Neuron (in vitro differentiated cells): ENCODE data around the gene TRMU.

Source experiments
- H2AFZ ChIP-seq: one replicate; pipeline ENCODE4 v1.6.1; 2013; ENCODE audit warnings: low read depth, mild to moderate bottlenecking, inconsistent platforms, low read length, moderate library complexity
- H3K27me3 ChIP-seq: one replicate; pipeline ENCODE4 v1.6.1; 2013; ENCODE audit warnings: low read length; ENCODE audit not compliant: insufficient read depth
- H3K36me3 ChIP-seq: one replicate; pipeline ENCODE4 v1.6.1; 2013; ENCODE audit warnings: low read length; ENCODE audit not compliant: insufficient read depth
- H3K4me1 ChIP-seq: one replicate; pipeline ENCODE4 v1.6.1; 2013; ENCODE audit warnings: low read length; ENCODE audit not compliant: insufficient read depth
- H3K4me3 ChIP-seq: 2 replicates; pipeline ENCODE4 v1.5.1; 2013; ENCODE audit warnings: mild to moderate bottlenecking, low read length, moderate library complexity
- H3K9me3 ChIP-seq: one replicate; pipeline ENCODE4 v1.6.1; 2013; ENCODE audit warnings: low read length

TRMU gene

DNA sequence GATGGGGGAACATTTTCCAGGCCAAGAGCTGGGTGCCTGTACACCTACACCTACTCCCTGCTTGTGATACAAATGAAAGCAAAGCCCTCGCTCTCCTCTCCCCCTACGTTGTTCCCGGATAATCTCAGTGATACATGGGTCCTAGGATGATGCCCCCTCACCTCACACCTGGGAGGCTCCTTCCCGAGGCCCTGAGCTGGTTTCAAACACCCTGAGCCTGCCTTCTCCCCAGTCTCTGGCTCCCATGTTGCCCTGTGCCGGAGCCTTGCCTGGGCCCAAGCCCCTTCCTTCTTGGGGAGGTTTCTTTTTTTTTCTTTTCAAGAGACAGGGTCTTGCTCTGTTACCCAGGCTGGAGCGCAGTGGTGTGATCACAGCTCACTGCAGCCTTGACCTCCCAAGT lies 23.3 kb downstream of the TRMU start:
- H2AFZ ChIP-seq, result no peak overlapping the region
- H3K9me3 ChIP-seq, result peaks cover 8% of the 10 kb centered on the region
- H3K27me3 ChIP-seq, result no peaks in the 10 kb centered on the region
- H3K4me3 ChIP-seq, result no peak overlapping the region
- H3K36me3 ChIP-seq, result peaks cover 39% of the 10 kb centered on the region
- no peaks in the 10 kb centered on the region for H3K4me1 ChIP-seq

DNA sequence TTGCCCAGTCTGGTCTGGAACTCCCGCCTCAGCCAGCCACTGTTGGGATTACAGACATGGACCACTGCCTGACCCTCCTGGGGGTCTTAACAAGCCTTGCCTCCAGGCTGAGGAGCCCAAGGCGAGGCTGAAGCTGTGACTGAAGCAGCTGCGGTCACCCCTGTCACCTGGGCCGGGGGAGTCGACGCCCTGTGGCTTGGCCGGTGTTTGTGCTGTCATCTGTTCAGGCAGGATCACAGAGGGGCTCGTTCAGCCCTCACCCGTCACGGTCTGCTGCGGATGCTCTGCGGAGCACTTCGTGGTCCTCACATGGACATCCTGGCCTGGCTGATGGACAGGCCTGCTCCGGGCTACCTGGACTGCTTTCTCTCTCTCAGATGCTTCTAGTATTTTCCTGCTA lies 23.8 kb downstream of the TRMU start:
- Histone ChIP-seq H3K36me3 (peaks cover 34% of the 10 kb centered on the region), H2AFZ (no peak overlapping the region), H3K27me3 (no peaks in the 10 kb centered on the region), H3K4me3 (no peak overlapping the region), H3K4me1 (no peaks in the 10 kb centered on the region), H3K9me3 (peaks cover 8% of the 10 kb centered on the region)

DNA sequence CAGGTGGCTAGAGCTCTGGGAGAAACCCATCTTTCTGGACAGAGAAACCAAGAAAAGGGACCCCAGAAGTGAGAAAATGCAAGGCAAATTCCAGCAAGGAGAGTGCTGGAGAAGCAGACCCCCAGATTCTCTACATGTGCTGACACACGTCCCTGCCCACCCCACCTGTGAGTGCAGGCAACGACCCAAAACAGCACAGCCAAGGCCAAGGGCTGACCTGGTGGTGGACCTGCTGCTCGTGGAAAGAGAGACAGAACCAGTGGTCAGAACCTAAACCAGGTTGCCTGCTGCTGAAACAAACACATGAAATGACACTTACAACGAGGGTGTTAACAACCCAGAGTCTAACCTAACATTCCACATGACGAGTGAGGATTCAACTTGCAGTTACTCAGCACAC lies 24.6 kb downstream of the TRMU start:
- Histone ChIP-seq H3K36me3 (peaks cover 28% of the 10 kb centered on the region), H3K4me1 (no peaks in the 10 kb centered on the region), H3K9me3 (peaks cover 8% of the 10 kb centered on the region), H3K4me3 (no peak overlapping the region), H2AFZ (no peak overlapping the region), H3K27me3 (no peaks in the 10 kb centered on the region)

DNA sequence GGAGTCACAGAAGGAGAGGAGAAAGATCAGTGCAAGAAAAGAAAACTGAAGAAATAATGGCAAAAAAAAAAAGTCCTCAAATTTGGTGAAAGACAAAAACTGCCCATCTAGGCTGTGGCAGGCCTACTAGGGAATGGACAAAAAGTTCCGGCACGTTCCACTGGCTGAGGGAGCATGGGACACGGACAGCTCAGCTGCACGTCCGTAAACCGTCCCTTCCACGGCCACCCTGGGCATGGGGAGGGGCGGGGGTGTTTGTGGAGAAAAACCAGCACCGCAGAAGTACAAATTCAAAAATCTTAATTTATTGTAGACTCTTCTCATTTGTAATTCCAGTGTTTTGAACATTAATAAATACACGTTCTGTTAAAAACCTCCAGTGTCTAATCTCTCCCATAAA lies 25.4 kb downstream of the TRMU start:
- H3K27me3 ChIP-seq, result no peaks in the 10 kb centered on the region
- no peaks in the 10 kb centered on the region for H3K4me1 ChIP-seq
- H3K4me3 ChIP-seq, result no peak overlapping the region
- no peak overlapping the region for H2AFZ ChIP-seq
- H3K36me3 ChIP-seq, result peaks cover 29% of the 10 kb centered on the region
- H3K9me3 ChIP-seq, result peaks cover 8% of the 10 kb centered on the region

DNA sequence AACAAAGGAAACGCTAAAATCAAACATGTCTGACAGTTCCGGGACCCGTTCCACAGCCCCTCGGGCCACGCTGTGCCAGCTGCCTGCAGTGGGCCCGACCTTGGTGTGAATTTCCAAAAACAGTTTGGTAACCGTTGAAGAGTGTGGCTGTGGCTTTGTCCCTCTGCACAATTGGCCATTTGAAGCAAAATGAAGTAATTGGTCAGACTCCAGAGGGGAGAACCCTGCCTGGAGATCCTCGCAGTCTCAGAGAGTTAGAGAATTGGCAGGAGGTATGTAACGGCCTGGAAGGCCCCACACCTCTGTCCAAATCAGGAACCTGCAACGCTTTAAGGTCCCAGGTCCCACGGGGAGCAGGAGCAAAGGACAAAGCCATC lies 26.3 kb downstream of the TRMU start:
- H3K36me3 ChIP-seq, result peaks cover 25% of the 10 kb centered on the region
- H3K4me1 ChIP-seq, result no peaks in the 10 kb centered on the region
- H3K27me3 ChIP-seq, result no peaks in the 10 kb centered on the region
- H3K9me3 ChIP-seq, result peaks cover 8% of the 10 kb centered on the region
- no peak overlapping the region for H3K4me3 ChIP-seq
- H2AFZ ChIP-seq, result no peak overlapping the region

DNA sequence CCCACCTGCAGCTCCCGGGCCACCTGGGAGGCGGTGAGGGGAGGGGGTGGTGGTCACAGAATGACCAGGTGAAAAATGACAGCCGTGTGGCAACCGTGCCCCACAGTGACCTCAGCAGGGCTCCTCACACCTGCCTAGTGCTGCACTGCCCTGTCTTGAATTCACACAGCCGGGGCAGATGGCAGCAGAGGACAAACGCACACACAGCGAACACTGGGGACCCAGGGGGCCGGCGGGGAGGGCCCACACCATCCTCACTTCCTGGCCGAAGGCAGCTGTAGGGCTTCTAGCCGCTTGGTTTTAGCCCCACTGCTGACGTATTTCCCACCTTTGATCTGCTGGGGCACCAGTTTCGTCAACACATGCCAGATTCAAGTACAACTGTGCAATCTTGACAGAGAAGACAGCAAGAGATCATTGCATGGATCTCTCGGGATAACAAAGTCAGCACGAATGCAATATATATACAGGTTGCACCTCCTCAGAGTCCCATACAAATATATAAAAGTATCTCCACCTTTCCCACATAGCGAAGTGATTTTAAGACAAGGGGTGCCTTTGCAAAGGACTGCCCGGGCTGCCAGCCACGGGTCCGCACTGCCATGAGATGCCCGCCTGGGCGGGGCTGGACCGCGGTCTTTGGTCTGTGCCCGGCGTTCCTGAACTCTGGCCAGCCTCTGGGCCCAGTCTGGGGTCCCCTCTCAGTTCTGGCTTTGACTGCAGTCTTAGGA lies 26.9 kb downstream of the TRMU start:
- Histone ChIP-seq H2AFZ (no peak overlapping the region), H3K4me1 (no peaks in the 10 kb centered on the region), H3K9me3 (peaks cover 8% of the 10 kb centered on the region), H3K4me3 (no peak overlapping the region), H3K36me3 (peaks cover 23% of the 10 kb centered on the region), H3K27me3 (no peaks in the 10 kb centered on the region)

DNA sequence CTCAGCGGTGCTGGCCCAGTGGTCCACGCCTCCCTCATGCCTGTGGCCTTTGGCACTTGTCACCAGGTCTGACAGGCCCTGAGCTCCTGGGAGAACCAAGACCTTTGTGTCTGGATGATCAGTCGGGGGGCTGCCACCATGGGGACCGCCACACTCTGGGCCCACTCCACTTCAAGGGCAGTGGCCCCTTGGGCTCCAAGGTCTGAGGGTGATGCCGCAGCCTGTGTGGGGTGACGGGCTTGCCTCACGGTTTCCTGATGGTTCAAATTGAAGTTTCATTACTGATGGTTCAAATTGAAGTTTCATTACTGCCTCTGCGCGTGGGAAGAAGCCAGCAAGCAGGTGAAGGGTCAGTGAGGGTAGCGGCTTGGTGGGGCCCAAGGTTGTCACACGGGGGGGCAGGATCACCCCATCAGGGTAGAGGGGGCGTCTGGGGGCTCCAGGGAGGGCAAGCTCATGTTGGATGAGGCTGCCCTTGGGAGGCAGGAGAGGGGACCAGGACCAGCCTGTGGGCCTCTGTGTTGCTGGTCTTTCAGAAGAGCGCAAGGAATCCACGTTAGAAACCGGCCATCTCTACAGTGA lies 27.5 kb downstream of the TRMU start:
- Histone ChIP-seq H3K4me3 (no peak overlapping the region), H2AFZ (no peak overlapping the region), H3K36me3 (peaks cover 24% of the 10 kb centered on the region), H3K9me3 (peaks cover 8% of the 10 kb centered on the region), H3K27me3 (no peaks in the 10 kb centered on the region), H3K4me1 (no peaks in the 10 kb centered on the region)

DNA sequence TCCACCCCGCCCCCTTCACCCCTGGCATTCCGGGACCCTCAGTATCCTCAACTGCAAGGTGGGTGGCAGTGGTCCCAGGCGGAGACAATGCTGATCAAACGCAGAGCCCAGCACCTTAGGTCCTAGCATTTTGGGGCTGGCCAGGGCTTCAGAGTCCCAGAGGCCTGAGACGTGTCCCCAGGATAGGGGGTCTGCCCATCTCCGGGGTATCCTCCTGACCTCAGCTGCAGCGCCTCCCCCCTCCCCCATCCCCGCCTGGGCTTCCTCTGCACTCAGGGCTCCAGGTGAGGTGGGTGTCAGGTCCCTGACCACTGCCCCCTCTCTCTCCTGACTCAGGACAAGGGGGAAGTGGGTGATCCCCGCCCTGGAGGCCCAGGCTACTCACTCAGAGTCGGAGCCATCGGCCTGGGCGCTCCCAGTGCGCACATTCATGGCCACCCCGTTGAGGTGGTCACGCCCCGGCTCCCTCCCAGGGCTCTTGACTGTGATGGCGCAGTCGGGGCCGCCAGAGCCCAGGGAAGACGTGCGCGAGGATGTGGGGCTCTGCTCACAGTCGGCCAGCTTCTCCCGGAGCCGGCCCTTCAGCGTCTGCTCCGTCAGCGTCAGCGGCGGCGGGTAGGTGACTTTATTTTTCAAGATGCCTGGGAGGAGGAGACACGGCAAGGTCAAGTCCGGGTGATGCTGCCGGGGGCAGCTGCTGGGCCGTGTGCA lies 28.3 kb downstream of the TRMU start:
- Histone ChIP-seq H3K9me3 (peaks cover 8% of the 10 kb centered on the region), H3K4me1 (no peaks in the 10 kb centered on the region), H3K36me3 (peaks cover 18% of the 10 kb centered on the region), H2AFZ (no peak overlapping the region), H3K4me3 (no peak overlapping the region), H3K27me3 (no peaks in the 10 kb centered on the region)

DNA sequence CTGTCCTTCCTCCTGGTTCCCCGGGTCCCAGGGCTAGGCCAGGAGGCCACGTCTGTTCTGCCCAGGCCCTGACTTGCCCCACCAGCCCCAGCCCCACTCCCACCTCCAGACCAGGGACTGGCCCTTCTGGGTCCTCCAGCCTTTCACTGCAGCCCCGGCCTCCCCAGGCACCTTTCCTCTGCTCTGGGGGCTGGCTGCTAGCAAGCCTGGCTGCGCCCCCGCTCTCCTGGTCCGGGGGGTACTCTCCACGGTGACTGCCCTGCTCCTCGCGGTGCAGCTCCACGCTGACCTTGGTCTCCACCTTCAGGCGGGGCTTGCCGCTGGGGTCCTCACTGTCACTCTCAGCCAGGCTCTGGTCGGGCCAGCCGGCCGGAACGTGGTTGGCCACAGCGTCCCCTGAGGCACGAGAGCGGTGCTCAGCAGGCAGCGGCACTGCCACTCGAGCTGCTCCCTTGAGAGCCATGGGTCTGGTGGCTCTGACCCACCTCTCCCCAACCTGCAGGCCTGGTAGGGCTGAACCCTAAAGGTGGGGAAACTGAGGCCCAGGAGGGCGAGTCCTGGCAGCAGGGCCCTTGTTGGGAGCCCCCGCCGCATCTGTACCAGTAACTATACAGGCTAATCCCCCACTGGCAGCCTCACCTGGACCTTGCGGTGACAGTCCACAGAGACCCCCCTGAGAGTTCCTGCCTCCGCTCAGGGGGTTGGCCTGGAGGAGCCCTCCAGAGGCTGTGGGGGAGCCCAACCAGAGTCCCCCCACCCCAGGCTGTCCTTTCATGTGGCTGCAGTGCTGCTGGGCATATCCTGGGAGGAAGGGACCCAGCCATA lies 29.0 kb downstream of the TRMU start:
- Histone ChIP-seq H3K36me3 (peaks cover 13% of the 10 kb centered on the region), H3K9me3 (peaks cover 8% of the 10 kb centered on the region), H3K27me3 (no peaks in the 10 kb centered on the region), H3K4me1 (no peaks in the 10 kb centered on the region), H2AFZ (no peak overlapping the region), H3K4me3 (no peak overlapping the region)

DNA sequence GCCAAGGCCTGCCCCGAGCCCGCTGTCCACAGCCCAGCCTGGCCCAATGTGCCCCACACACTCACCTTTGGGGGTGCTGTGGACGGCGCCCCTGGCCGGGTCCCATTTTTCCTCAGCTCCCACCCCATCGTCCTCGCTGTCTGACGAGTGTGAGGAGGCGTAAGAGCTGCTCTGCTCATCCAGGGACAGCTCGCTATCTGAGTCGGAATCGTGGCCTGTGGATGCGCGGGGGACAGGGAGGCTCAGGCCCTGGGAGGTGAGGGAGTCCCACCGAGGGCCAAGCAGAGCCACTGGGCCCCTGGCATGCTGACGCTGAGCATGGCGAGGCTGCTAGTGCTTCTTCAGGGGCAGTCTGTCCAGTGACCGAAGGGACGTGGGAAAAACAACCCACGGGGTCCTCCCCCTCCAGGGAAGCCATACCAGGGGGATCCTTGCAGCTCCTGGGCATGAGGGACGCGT lies 29.7 kb downstream of the TRMU start:
- Histone ChIP-seq H3K4me3 (no peak overlapping the region), H3K36me3 (peaks cover 11% of the 10 kb centered on the region), H3K9me3 (peaks cover 5% of the 10 kb centered on the region), H3K27me3 (no peaks in the 10 kb centered on the region), H3K4me1 (no peaks in the 10 kb centered on the region), H2AFZ (no peak overlapping the region)

DNA sequence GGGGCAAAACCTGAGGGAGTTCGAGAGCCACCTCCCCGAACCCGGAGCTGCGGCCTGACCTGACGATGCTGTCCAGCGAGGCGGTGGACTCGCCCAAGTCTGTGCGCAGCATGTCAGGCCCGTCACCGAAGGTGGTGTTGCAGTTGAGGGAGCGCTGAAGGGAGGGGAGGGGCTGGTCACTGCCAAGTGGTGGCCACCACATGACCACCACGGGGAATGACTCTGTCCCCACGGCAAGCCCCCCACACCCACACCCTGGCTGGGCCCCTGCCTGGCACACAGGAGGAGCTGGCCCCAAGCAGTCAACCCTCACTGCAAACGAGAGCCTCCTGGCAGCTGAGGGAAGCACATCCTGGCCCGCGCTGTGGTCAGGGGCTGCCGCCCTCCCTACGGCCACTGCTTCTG lies 30.8 kb downstream of the TRMU start:
- H3K36me3 ChIP-seq, result peaks cover 8% of the 10 kb centered on the region
- no peaks in the 10 kb centered on the region for H3K27me3 ChIP-seq
- no peak overlapping the region for H2AFZ ChIP-seq
- H3K4me1 ChIP-seq, result no peaks in the 10 kb centered on the region
- H3K4me3 ChIP-seq, result no peak overlapping the region
- no peaks in the 10 kb centered on the region for H3K9me3 ChIP-seq

DNA sequence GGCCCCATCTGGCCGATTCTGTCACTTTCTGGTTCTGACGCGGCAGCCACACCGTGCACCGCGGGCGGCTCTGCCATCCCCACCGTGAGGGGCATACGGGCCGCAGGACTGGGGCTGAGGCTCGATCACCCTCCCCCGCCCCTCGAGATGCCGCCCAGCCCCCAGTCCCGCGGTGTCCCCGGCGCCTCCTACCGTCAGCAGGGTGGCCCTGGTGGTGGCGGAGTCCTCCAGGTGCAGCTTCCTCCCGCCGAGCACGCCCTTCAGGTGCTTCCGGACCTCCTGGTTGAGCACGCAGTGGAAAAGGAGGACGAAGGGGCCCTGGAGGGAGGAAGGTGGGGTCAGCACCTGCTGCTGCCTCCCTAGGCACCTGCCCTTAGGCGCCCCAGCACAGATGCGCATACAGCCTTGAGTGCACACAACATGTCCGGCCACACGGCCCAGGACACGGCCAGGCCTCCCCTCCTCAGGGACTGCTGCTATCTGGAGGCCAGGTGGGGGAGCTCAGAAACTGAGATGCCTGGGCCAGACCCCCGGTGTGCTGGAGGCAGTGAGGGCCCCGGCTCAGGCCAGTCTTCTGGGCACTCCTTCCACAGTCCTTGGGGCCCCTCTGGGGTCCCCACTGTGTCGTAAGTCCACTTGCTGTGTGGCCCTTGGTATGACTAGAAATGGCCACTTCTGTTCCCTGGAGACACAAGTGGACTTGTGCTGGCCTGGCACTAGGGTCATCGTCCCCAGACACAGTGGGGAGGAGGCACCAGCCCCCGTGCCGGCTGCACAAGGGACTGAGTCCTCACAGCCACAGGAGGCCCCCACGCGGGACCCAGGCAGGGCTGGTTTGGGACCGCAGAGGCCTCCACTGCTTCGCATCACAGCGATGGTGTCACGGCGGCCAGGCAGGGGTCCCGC lies 31.5 kb downstream of the TRMU start:
- H3K36me3 ChIP-seq, result peaks cover 7% of the 10 kb centered on the region
- no peak overlapping the region for H2AFZ ChIP-seq

More for the DNA sequence above, 31.5 kb downstream of the TRMU start:
- Histone ChIP-seq H3K4me3 (no peak overlapping the region), H3K27me3 (no peaks in the 10 kb centered on the region), H3K9me3 (no peaks in the 10 kb centered on the region), H3K4me1 (no peaks in the 10 kb centered on the region)
